Lower leg skin (tissue), 3 donors: Measurements from ENCODE around the gene PPP1R17.

Experiments
- CTCF ChIP-seq, 3 donors: fragments of 450-650 bp; IDR thresholded peaks; one replicate each; pipeline ENCODE4 v1.5.1; 2016; ENCODE audit warnings: antibody characterized with exemption in 3 of 3, mild to moderate bottlenecking in 3 of 3, moderate library complexity in 2 of 3
- POLR2A ChIP-seq, 2 donors: fragments of 450-650 bp; IDR thresholded peaks; one replicate each; pipeline ENCODE4 v1.6.1; 2016 to 2017; ENCODE audit warnings: antibody characterized with exemption in 2 of 2, mild to moderate bottlenecking in 1 of 2, moderate library complexity in 1 of 2

GRCh38 chr7:31744294-31744874 lies 57.4 kb downstream of the PPP1R17 start:
- TF ChIP-seq CTCF (IDR thresholded peaks at IDR 0.05) (no peak), POLR2A (IDR thresholded peaks at IDR 0.05) (no peak)
